ENCODE results near the gene FHOD3. TPM values are rescaled to one million over a fixed set of nuclear protein-coding genes. Genes with fewer than 3 reads are reported as not detected.

The FHOD3 gene
- total RNA-seq, 4 donors from 2014 or later, result 0.26 to 13.8 (median 4.9) TPM; not detected in 1

- Histone ChIP-seq H3K4me3 (no peak overlapping the region), H3K4me1 (no peaks in the 10 kb centered on the region), H3K36me3 (no peaks in the 10 kb centered on the region), H3K9me3 (no peaks in the 10 kb centered on the region), H3K27me3 (no peaks in the 10 kb centered on the region), H3K27ac (no peak overlapping the region)
- DNase-seq, result no peak
- intact Hi-C loops (cut with DNase I; ENCODE audit: low total_unique reads), result no loop called here
- no peak for TF ChIP-seq POLR2A (IDR thresholded peaks at IDR 0.05)
- TF ChIP-seq CTCF (IDR thresholded peaks at IDR 0.05), result no peak
Observed at GRCh38 chr18:36403896-36404820, 106.6 kb downstream of the FHOD3 start.

- no peaks in the 10 kb centered on the region for H3K9me3 ChIP-seq
- no peak for TF ChIP-seq POLR2A (IDR thresholded peaks at IDR 0.05)
- no peak for TF ChIP-seq CTCF (IDR thresholded peaks at IDR 0.05)
- intact Hi-C loops (cut with DNase I; ENCODE audit: low total_unique reads), result no loop called here
- no peaks in the 10 kb centered on the region for H3K4me1 ChIP-seq
- no peak for DNase-seq
- no peak overlapping the region for H3K4me3 ChIP-seq
- H3K36me3 ChIP-seq, result no peaks in the 10 kb centered on the region
- H3K27me3 ChIP-seq, result no peaks in the 10 kb centered on the region
- H3K27ac ChIP-seq, result no peak overlapping the region
Observed at GRCh38 chr18:36405611-36406010, 108.1 kb downstream of the FHOD3 start.

GRCh38 chr18:36406805-36407204 lies 109.3 kb downstream of the FHOD3 start:
- DNase-seq, result no peak
- intact Hi-C loops (cut with DNase I; ENCODE audit: low total_unique reads), result no loop called here
- Histone ChIP-seq H3K36me3 (no peaks in the 10 kb centered on the region), H3K4me1 (no peaks in the 10 kb centered on the region), H3K9me3 (no peaks in the 10 kb centered on the region), H3K27me3 (no peaks in the 10 kb centered on the region), H3K27ac (no peak overlapping the region), H3K4me3 (no peak overlapping the region)
- no peak for TF ChIP-seq CTCF (IDR thresholded peaks at IDR 0.05)
- TF ChIP-seq POLR2A (IDR thresholded peaks at IDR 0.05), result no peak

GRCh38 chr18:36408606-36409005 lies 111.1 kb downstream of the FHOD3 start:
- Histone ChIP-seq H3K27ac (no peak overlapping the region), H3K27me3 (no peaks in the 10 kb centered on the region), H3K36me3 (no peaks in the 10 kb centered on the region), H3K4me3 (no peak overlapping the region), H3K4me1 (no peaks in the 10 kb centered on the region), H3K9me3 (no peaks in the 10 kb centered on the region)
- no peak for DNase-seq
- TF ChIP-seq CTCF (IDR thresholded peaks at IDR 0.05) (no peak), POLR2A (IDR thresholded peaks at IDR 0.05) (no peak)
- intact Hi-C loops (cut with DNase I; ENCODE audit: low total_unique reads), result no loop called here

GRCh38 chr18:36409779-36410178 lies 112.3 kb downstream of the FHOD3 start:
- H3K4me3 ChIP-seq, result no peak overlapping the region
- DNase-seq, result no peak
- H3K9me3 ChIP-seq, result no peaks in the 10 kb centered on the region
- H3K4me1 ChIP-seq, result no peaks in the 10 kb centered on the region
- TF ChIP-seq CTCF (IDR thresholded peaks at IDR 0.05) (no peak), POLR2A (IDR thresholded peaks at IDR 0.05) (no peak)
- H3K27me3 ChIP-seq, result no peaks in the 10 kb centered on the region
- no peaks in the 10 kb centered on the region for H3K36me3 ChIP-seq
- intact Hi-C loops (cut with DNase I; ENCODE audit: low total_unique reads), result no loop called here
- no peak overlapping the region for H3K27ac ChIP-seq

Measured in uterus (tissue), 4 donors.